GM23338 (cell line): ENCODE results near the gene OST4. TPM values are rescaled to one million over a fixed set of nuclear protein-coding genes. Genes with fewer than 3 reads are reported as not detected.

ENCODE experiments used
- ATAC-seq: fragments of 200-7000 bp; cut with Tn5 transposase; 3 replicates; pipeline ENCODE4 v1.9.1; 2020
- DNase-seq: peaks from one replicate; pipeline ENCODE4 v3.0.0-alpha.2; 2015; ENCODE audit warnings: low spot score
- H2AFZ ChIP-seq: fragments of 200-600 bp; sonication (generic); 2 replicates; pipeline ENCODE4 v1.8.0; 2016; ENCODE audit warnings: antibody characterized with exemption, mild to moderate bottlenecking, moderate library complexity
- H3F3A ChIP-seq: fragments of 200-600 bp; sonication (generic); replicated peaks from 2 replicates; pipeline ENCODE4 v1.8.0; 2017; ENCODE audit warnings: antibody characterized with exemption, mixed run types, low read depth
- H3K27ac ChIP-seq: fragments of 200-600 bp; sonication (generic); 2 replicates; pipeline ENCODE4 v1.6.1; 2016; ENCODE audit warnings: low read depth
- H3K27me3 ChIP-seq: fragments of 200-600 bp; sonication (generic); 2 replicates; pipeline ENCODE4 v1.8.0; 2016; ENCODE audit warnings: mild to moderate bottlenecking, mixed run types, moderate library complexity; ENCODE audit not compliant: insufficient read depth
- H3K36me3 ChIP-seq: fragments of 200-600 bp; sonication (generic); 2 replicates; pipeline ENCODE4 v1.8.0; 2016; ENCODE audit warnings: mild to moderate bottlenecking; ENCODE audit not compliant: insufficient read depth
- H3K4me1 ChIP-seq: fragments of 200-600 bp; sonication (generic); 2 replicates; pipeline ENCODE4 v1.8.0; 2016; ENCODE audit warnings: mild to moderate bottlenecking, moderate library complexity; ENCODE audit not compliant: insufficient read depth
- H3K4me2 ChIP-seq: fragments of 200-600 bp; sonication (generic); 2 replicates; pipeline ENCODE4 v1.7.1; 2017; ENCODE audit warnings: mixed run types
- H3K4me3 ChIP-seq: fragments of 200-600 bp; sonication (generic); 2 replicates; pipeline ENCODE4 v1.6.1; 2016; ENCODE audit warnings: mixed run types
- H3K79me2 ChIP-seq: fragments of 200-600 bp; sonication (generic); replicated peaks from 2 replicates; pipeline ENCODE4 v1.8.0; 2017; ENCODE audit warnings: mild to moderate bottlenecking; ENCODE audit not compliant: insufficient read depth
- H3K9me2 ChIP-seq: fragments of 200-600 bp; sonication (generic); 2 replicates; pipeline ENCODE4 v1.8.0; 2017; ENCODE audit not compliant: insufficient read depth
- H4K20me1 ChIP-seq: fragments of 200-600 bp; sonication (generic); replicated peaks from 2 replicates; pipeline ENCODE4 v1.8.0; 2017; ENCODE audit warnings: mild to moderate bottlenecking; ENCODE audit not compliant: insufficient read depth
- H3K27ac Mint-ChIP-seq: 2 replicates; pipeline ENCODE4 v1.8.0; 2020; ENCODE audit warnings: inconsistent platforms, mild to moderate bottlenecking, moderate library complexity, mixed read lengths
- H3K27me3 Mint-ChIP-seq: 3 replicates; pipeline ENCODE4 v1.8.0; 2022; ENCODE audit warnings: low read depth, mild to moderate bottlenecking, moderate library complexity, mixed read lengths, inconsistent platforms; ENCODE audit not compliant: insufficient read depth, poor library complexity
- H3K36me3 Mint-ChIP-seq: 3 replicates; pipeline ENCODE4 v1.8.0; 2021; ENCODE audit warnings: low read depth, mild to moderate bottlenecking, inconsistent platforms, moderate library complexity, mixed read lengths
- H3K4me1 Mint-ChIP-seq: 3 replicates; pipeline ENCODE4 v1.8.0; 2020; ENCODE audit warnings: mild to moderate bottlenecking, inconsistent platforms, mixed read lengths
- H3K4me3 Mint-ChIP-seq: 3 replicates; pipeline ENCODE4 v1.8.0; 2021; ENCODE audit warnings: moderate library complexity, mild to moderate bottlenecking, inconsistent platforms, mixed read lengths
- H3K9me3 Mint-ChIP-seq: 3 replicates; pipeline ENCODE4 v1.8.0; 2020; ENCODE audit warnings: moderate library complexity, mild to moderate bottlenecking, inconsistent platforms, mixed read lengths
- CREB1 ChIP-seq: fragments of 250-450 bp; sonication (Bioruptor Pico); IDR thresholded peaks from 2 replicates; pipeline ENCODE4 v1.5.0; 2020; ENCODE audit warnings: low read depth, mild to moderate bottlenecking, moderate library complexity
- EZH2 ChIP-seq: fragments of 200-600 bp; sonication (generic); IDR thresholded peaks from one replicate; pipeline ENCODE4 v1.8.0; 2017; ENCODE audit warnings: antibody characterized with exemption, mild to moderate bottlenecking, low read depth; ENCODE audit not compliant: unreplicated experiment
- EZH2phosphoT487 ChIP-seq: fragments of 200-600 bp; sonication (generic); IDR thresholded peaks from one replicate; pipeline ENCODE4 v1.8.1; 2018; ENCODE audit warnings: antibody characterized with exemption; ENCODE audit not compliant: unreplicated experiment
- JUNB ChIP-seq: IDR thresholded peaks from one replicate; pipeline ENCODE4 v1.6.1; 2016; ENCODE audit warnings: antibody characterized with exemption; ENCODE audit not compliant: unreplicated experiment
- NANOG ChIP-seq: IDR thresholded peaks from 2 replicates; pipeline ENCODE4 v1.6.1; 2016; ENCODE audit warnings: antibody characterized with exemption, borderline replicate concordance
- POLR2AphosphoS5 ChIP-seq: IDR thresholded peaks from 2 replicates; pipeline ENCODE4 v1.6.1; 2016; ENCODE audit warnings: antibody characterized with exemption, low read depth
- STAT1 ChIP-seq: IDR thresholded peaks from one replicate; pipeline ENCODE4 v1.6.1; 2016; ENCODE audit warnings: antibody characterized with exemption; ENCODE audit not compliant: unreplicated experiment
- ZNF114 ChIP-seq: fragments of 250-450 bp; sonication (Bioruptor Pico); IDR thresholded peaks from 2 replicates; pipeline ENCODE4 v1.5.0; 2020; ENCODE audit warnings: mild to moderate bottlenecking, moderate library complexity
- ZNF331 ChIP-seq: fragments of 250-450 bp; sonication (Bioruptor Pico); IDR thresholded peaks from 2 replicates; pipeline ENCODE4 v1.5.0; 2020; ENCODE audit warnings: low read depth, mild to moderate bottlenecking, moderate library complexity
- polyA plus RNA-seq: library from polyadenylated mRNA; unstranded; fragments of >200 nt; fragmentation: Nextera tagmentation; extraction: Ambion mirVana; gene quantifications from 2 replicates; pipeline ENCODE4 v1.2.1, GENCODE V29; 2016
- total RNA-seq: library from RNA; depleted of rRNA; stranded (reverse); fragments of >200 nt; shearing (Covaris generic); gene quantifications from 2 replicates; pipeline ENCODE4 v1.2.3, GENCODE V29; 2014
- TF ChIP-seq, protein P1 (sequence below): fragments of 250-450 bp; sonication (Bioruptor Pico); IDR thresholded peaks from 2 replicates; pipeline ENCODE4 v1.5.0; 2020; ENCODE audit warnings: mild to moderate bottlenecking, moderate library complexity
- TF ChIP-seq, protein P2 (sequence below): IDR thresholded peaks from 2 replicates; pipeline ENCODE4 v1.6.1; 2016; ENCODE audit warnings: antibody characterized with exemption
- TF ChIP-seq, protein P3 (sequence below): IDR thresholded peaks from one replicate; pipeline ENCODE4 v1.6.1; 2018; ENCODE audit warnings: antibody characterized with exemption; ENCODE audit not compliant: unreplicated experiment

The OST4 gene
- total and polyA plus RNA-seq, 2 experiments from 2014 or later: 226 to 568 TPM

GRCh38 chr2:27076323-27076722 is 4.9 kb upstream of the OST4 start:
- no peaks in the 10 kb centered on the region for H3K36me3 Mint-ChIP-seq
- peaks cover 24% of the 10 kb centered on the region for H3K4me1 Mint-ChIP-seq

More at GRCh38 chr2:27076323-27076722, 4.9 kb upstream of the OST4 start:
- H3K9me3 Mint-ChIP-seq: no peaks in the 10 kb centered on the region
- DNase-seq (no peak), ATAC-seq (no peak)
- Histone ChIP-seq H3K27me3 (no peaks in the 10 kb centered on the region), H3K4me3 (no peak overlapping the region), H3K27ac (no peak overlapping the region), H3K9me2 (no peaks in the 10 kb centered on the region), H3K36me3 (no peaks in the 10 kb centered on the region), H2AFZ (no peak overlapping the region), H3F3A (peaks cover 7% of the 10 kb centered on the region; the same call in 1 of the 2 replicates), H4K20me1 (no peaks in the 10 kb centered on the region), H3K4me1 (peaks cover 9% of the 10 kb centered on the region), H3K4me2 (no peak overlapping the region), H3K79me2 (peaks cover under 1% of the 10 kb centered on the region; the same call in 1 of the 2 replicates)
- H3K27me3 Mint-ChIP-seq: peaks cover 20% of the 10 kb centered on the region
- no peak overlapping the region for H3K4me3 Mint-ChIP-seq
- H3K27ac Mint-ChIP-seq: no peak overlapping the region
- TF ChIP-seq, protein P1, sequence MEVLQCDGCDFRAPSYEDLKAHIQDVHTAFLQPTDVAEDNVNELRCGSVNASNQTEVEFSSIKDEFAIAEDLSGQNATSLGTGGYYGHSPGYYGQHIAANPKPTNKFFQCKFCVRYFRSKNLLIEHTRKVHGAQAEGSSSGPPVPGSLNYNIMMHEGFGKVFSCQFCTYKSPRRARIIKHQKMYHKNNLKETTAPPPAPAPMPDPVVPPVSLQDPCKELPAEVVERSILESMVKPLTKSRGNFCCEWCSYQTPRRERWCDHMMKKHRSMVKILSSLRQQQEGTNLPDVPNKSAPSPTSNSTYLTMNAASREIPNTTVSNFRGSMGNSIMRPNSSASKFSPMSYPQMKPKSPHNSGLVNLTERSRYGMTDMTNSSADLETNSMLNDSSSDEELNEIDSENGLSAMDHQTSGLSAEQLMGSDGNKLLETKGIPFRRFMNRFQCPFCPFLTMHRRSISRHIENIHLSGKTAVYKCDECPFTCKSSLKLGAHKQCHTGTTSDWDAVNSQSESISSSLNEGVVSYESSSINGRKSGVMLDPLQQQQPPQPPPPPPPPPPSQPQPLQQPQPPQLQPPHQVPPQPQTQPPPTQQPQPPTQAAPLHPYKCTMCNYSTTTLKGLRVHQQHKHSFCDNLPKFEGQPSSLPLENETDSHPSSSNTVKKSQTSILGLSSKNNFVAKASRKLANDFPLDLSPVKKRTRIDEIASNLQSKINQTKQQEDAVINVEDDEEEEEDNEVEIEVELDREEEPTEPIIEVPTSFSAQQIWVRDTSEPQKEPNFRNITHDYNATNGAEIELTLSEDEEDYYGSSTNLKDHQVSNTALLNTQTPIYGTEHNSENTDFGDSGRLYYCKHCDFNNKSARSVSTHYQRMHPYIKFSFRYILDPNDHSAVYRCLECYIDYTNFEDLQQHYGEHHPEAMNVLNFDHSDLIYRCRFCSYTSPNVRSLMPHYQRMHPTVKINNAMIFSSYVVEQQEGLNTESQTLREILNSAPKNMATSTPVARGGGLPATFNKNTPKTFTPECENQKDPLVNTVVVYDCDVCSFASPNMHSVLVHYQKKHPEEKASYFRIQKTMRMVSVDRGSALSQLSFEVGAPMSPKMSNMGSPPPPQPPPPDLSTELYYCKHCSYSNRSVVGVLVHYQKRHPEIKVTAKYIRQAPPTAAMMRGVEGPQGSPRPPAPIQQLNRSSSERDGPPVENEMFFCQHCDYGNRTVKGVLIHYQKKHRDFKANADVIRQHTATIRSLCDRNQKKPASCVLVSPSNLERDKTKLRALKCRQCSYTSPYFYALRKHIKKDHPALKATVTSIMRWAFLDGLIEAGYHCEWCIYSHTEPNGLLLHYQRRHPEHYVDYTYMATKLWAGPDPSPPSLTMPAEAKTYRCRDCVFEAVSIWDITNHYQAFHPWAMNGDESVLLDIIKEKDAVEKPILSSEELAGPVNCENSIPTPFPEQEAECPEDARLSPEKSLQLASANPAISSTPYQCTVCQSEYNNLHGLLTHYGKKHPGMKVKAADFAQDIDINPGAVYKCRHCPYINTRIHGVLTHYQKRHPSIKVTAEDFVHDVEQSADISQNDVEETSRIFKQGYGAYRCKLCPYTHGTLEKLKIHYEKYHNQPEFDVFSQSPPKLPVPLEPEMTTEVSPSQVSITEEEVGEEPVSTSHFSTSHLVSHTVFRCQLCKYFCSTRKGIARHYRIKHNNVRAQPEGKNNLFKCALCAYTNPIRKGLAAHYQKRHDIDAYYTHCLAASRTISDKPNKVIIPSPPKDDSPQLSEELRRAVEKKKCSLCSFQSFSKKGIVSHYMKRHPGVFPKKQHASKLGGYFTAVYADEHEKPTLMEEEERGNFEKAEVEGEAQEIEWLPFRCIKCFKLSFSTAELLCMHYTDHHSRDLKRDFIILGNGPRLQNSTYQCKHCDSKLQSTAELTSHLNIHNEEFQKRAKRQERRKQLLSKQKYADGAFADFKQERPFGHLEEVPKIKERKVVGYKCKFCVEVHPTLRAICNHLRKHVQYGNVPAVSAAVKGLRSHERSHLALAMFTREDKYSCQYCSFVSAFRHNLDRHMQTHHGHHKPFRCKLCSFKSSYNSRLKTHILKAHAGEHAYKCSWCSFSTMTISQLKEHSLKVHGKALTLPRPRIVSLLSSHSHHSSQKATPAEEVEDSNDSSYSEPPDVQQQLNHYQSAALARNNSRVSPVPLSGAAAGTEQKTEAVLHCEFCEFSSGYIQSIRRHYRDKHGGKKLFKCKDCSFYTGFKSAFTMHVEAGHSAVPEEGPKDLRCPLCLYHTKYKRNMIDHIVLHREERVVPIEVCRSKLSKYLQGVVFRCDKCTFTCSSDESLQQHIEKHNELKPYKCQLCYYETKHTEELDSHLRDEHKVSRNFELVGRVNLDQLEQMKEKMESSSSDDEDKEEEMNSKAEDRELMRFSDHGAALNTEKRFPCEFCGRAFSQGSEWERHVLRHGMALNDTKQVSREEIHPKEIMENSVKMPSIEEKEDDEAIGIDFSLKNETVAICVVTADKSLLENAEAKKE (CRISPR knock-in tag): no peak
- TF ChIP-seq EZH2 (no peak), ZNF114 (CRISPR knock-in tag) (no peak), POLR2AphosphoS5 (no peak), ZNF331 (no peak), JUNB (no peak), EZH2phosphoT487 (no peak), NANOG (no peak), STAT1 (no peak), CREB1 (no peak)
- TF ChIP-seq, protein P2, sequence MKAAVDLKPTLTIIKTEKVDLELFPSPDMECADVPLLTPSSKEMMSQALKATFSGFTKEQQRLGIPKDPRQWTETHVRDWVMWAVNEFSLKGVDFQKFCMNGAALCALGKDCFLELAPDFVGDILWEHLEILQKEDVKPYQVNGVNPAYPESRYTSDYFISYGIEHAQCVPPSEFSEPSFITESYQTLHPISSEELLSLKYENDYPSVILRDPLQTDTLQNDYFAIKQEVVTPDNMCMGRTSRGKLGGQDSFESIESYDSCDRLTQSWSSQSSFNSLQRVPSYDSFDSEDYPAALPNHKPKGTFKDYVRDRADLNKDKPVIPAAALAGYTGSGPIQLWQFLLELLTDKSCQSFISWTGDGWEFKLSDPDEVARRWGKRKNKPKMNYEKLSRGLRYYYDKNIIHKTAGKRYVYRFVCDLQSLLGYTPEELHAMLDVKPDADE: no peak
- TF ChIP-seq, protein P3, sequence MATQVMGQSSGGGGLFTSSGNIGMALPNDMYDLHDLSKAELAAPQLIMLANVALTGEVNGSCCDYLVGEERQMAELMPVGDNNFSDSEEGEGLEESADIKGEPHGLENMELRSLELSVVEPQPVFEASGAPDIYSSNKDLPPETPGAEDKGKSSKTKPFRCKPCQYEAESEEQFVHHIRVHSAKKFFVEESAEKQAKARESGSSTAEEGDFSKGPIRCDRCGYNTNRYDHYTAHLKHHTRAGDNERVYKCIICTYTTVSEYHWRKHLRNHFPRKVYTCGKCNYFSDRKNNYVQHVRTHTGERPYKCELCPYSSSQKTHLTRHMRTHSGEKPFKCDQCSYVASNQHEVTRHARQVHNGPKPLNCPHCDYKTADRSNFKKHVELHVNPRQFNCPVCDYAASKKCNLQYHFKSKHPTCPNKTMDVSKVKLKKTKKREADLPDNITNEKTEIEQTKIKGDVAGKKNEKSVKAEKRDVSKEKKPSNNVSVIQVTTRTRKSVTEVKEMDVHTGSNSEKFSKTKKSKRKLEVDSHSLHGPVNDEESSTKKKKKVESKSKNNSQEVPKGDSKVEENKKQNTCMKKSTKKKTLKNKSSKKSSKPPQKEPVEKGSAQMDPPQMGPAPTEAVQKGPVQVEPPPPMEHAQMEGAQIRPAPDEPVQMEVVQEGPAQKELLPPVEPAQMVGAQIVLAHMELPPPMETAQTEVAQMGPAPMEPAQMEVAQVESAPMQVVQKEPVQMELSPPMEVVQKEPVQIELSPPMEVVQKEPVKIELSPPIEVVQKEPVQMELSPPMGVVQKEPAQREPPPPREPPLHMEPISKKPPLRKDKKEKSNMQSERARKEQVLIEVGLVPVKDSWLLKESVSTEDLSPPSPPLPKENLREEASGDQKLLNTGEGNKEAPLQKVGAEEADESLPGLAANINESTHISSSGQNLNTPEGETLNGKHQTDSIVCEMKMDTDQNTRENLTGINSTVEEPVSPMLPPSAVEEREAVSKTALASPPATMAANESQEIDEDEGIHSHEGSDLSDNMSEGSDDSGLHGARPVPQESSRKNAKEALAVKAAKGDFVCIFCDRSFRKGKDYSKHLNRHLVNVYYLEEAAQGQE: no peak
